WTC11 (cell line): Measurements from ENCODE around the gene ID2.

Source experiments
- CTCF ChIP-seq: fragments of 200-600 bp; IDR thresholded peaks from 2 replicates; pipeline ENCODE4 v1.8.0; 2022; ENCODE audit warnings: antibody characterized with exemption
- GTF2I ChIP-seq: fragments of 250-450 bp; sonication (Bioruptor Pico); conservative IDR thresholded peaks from 2 replicates; pipeline ENCODE4 v1.4.0; 2021; ENCODE audit warnings: mild to moderate bottlenecking
- KAT7 ChIP-seq: sonication (generic); formaldehyde crosslinking; IDR thresholded peaks from 2 replicates; pipeline ENCODE4 v1.8.1; 2023; ENCODE audit warnings: missing genetic modification reagents, mild to moderate bottlenecking, borderline replicate concordance
- TF ChIP-seq, protein P1 (sequence below): fragments of 250-450 bp; sonication (Bioruptor Pico); IDR thresholded peaks from 2 replicates; pipeline ENCODE4 v1.9.0; 2021; ENCODE audit warnings: moderate library complexity, mild to moderate bottlenecking, inconsistent platforms, borderline replicate concordance
- TF ChIP-seq, protein P2 (sequence below): sonication (generic); formaldehyde crosslinking; IDR thresholded peaks from 2 replicates; pipeline ENCODE4 v1.8.1; 2023; ENCODE audit warnings: mild to moderate bottlenecking, missing genetic modification reagents, moderate library complexity

DNA sequence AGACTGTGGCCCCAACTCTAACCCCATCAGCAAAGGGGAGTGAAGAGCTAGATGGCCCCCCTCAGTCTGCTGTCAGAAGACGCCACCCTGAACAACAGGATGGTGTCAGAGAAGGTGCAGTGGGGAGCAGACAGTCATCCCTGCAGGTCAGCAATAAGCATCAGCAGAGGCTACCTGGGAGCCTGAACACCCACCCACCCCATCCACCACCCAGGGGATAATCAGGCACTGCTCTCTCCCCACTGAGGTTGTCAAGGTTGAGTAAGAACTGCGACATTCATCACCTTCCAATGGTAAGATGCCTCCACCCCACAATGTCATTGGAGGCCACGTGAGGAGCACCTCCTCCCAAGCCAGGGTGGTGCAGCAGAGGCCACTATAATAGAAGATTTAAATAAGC lies 8.5 kb upstream of the ID2 start:
- no peak for TF ChIP-seq CTCF
- no peak for TF ChIP-seq KAT7 (CRISPR knock-in tag)
- TF ChIP-seq GTF2I (CRISPR knock-in tag) = no peak
- TF ChIP-seq, protein P1, sequence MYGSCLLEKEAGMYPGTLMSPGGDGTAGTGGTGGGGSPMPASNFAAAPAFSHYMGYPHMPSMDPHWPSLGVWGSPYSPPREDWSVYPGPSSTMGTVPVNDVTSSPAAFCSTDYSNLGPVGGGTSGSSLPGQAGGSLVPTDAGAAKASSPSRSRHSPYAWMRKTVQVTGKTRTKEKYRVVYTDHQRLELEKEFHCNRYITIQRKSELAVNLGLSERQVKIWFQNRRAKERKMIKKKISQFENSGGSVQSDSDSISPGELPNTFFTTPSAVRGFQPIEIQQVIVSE = no peak
- TF ChIP-seq, protein P2, sequence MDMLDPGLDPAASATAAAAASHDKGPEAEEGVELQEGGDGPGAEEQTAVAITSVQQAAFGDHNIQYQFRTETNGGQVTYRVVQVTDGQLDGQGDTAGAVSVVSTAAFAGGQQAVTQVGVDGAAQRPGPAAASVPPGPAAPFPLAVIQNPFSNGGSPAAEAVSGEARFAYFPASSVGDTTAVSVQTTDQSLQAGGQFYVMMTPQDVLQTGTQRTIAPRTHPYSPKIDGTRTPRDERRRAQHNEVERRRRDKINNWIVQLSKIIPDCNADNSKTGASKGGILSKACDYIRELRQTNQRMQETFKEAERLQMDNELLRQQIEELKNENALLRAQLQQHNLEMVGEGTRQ (CRISPR knock-in tag) = no peak
